Gastrocnemius medialis (tissue), 4 donors: ENCODE data around the gene IFNL4.

Source experiments
- POLR2A ChIP-seq, 2 donors: fragments of 450-650 bp; IDR thresholded peaks; one replicate each; pipeline ENCODE4 v1.6.1; 2017; ENCODE audit warnings: antibody characterized with exemption in 2 of 2, mild to moderate bottlenecking in 2 of 2, moderate library complexity in 2 of 2
- TF ChIP-seq, protein P1 (sequence below), 5 experiments: fragments of 450-650 bp in 3 of 5; fragments of 200-600 bp in 2 of 5; sonication (generic) in 2 of 5; IDR thresholded peaks in 4 of 5; conservative IDR thresholded peaks in 1 of 5; 1 replicate in 4 of 5; 2 replicates in 1 of 5; pipeline ENCODE4 v1.5.1; 2016 to 2019; ENCODE audit warnings: antibody characterized with exemption in 5 of 5, mild to moderate bottlenecking in 3 of 5, moderate library complexity in 3 of 5

DNA sequence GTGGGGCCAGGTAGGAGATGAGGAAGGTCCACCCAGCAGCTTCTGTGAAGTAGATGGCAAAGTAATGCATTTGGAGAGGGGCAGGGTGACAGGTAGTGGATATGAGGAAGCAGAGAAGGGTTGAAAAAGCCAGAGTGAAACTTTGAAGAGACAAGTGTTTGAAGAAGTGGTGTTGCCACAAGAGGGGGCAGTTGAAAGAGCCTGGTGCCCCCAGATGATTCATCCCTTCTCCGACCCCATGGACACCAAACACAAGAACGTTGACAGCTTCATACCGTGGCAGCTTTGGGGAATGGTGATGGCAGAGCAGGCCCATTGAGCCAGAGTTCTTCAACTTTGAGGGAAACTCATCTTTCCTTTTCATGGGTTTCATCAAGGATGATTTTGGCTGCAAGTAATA lies 23.7 kb downstream of the IFNL4 start:
- no peak for TF ChIP-seq POLR2A (IDR thresholded peaks at IDR 0.05)
- TF ChIP-seq, protein P1, sequence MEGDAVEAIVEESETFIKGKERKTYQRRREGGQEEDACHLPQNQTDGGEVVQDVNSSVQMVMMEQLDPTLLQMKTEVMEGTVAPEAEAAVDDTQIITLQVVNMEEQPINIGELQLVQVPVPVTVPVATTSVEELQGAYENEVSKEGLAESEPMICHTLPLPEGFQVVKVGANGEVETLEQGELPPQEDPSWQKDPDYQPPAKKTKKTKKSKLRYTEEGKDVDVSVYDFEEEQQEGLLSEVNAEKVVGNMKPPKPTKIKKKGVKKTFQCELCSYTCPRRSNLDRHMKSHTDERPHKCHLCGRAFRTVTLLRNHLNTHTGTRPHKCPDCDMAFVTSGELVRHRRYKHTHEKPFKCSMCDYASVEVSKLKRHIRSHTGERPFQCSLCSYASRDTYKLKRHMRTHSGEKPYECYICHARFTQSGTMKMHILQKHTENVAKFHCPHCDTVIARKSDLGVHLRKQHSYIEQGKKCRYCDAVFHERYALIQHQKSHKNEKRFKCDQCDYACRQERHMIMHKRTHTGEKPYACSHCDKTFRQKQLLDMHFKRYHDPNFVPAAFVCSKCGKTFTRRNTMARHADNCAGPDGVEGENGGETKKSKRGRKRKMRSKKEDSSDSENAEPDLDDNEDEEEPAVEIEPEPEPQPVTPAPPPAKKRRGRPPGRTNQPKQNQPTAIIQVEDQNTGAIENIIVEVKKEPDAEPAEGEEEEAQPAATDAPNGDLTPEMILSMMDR (IDR thresholded peaks at IDR 0.05 in 4 of 5, conservative IDR thresholded peaks at IDR 0.05 in 1 of 5) = no peak
